ENCODE data around the gene CD300LB. TPM values are rescaled to one million over a fixed set of nuclear protein-coding genes. Genes with fewer than 3 reads are reported as not detected.

The CD300LB gene
- total and polyA plus RNA-seq, 10 donors, result 0.47 to 5.6 (median 2.0) TPM

- TF ChIP-seq POLR2AphosphoS5 (IDR thresholded peaks at IDR 0.05) (peak in 2 of 3 donors; percentile 18 to 40), POLR2A (IDR thresholded peaks at IDR 0.05) (no peak)
- no peak for DNase-seq
These were observed 45.4 kb downstream of the CD300LB start for GRCh38 chr17:74485841-74486240.

DNA sequence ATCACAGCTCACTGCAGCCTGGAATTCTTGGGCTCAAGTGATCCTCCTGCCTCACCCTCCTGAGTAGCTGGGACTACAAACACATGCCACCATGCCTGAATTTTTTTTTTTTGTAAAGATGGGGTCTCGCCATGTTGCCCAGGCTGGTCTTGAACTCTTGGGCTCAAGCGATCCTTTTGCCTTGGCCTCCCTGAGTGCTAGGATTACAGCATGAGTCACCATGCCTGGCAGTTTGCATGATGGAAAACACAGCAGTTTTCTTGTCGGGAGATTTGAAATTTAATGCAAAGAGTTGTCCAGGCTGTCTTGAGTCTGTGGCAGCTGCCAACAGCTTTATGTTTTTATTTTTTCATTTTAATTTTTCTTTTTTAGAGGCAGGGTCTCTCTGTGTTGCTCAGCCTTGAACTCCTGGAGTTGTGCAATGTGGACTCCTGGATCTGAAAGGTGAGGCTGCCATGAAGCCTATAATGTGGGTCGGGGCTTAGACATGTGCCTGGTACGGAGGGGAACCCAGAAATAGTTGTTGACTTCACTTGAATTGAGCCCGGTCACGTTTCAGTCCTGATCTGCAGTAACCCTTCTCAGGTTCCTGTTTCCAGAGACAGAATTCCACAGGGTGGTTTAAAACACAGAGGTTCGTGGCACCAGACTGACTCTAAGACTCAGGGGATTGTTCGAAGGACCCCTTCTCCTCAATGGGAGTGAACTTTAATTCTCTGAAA is 46.1 kb downstream of the CD300LB start:
- Histone ChIP-seq H3K4me1 (peaks cover 0 to 7% (median under 1%) of the 10 kb centered on the region in 6 donors), H3K27ac (peak overlapping the region in 3 of 8 donors; percentile 28 to 46 (median 33)), H3K36me3 (peaks cover 0 to 83% (median 14%) of the 10 kb centered on the region in 6 donors), H3K9me3 (no peaks in the 10 kb centered on the region), H3K4me3 (no peak overlapping the region), H3K27me3 (replicated peaks in 1 of 7) (peaks cover 0 to 3% (median 0%) of the 10 kb centered on the region in 7 donors)
- intact Hi-C loops (cut with DNase I; ENCODE audit: low total_unique reads), result no loop called here
- TF ChIP-seq, protein P1, sequence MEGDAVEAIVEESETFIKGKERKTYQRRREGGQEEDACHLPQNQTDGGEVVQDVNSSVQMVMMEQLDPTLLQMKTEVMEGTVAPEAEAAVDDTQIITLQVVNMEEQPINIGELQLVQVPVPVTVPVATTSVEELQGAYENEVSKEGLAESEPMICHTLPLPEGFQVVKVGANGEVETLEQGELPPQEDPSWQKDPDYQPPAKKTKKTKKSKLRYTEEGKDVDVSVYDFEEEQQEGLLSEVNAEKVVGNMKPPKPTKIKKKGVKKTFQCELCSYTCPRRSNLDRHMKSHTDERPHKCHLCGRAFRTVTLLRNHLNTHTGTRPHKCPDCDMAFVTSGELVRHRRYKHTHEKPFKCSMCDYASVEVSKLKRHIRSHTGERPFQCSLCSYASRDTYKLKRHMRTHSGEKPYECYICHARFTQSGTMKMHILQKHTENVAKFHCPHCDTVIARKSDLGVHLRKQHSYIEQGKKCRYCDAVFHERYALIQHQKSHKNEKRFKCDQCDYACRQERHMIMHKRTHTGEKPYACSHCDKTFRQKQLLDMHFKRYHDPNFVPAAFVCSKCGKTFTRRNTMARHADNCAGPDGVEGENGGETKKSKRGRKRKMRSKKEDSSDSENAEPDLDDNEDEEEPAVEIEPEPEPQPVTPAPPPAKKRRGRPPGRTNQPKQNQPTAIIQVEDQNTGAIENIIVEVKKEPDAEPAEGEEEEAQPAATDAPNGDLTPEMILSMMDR (IDR thresholded peaks at IDR 0.05 in 8 of 11, conservative IDR thresholded peaks at IDR 0.05 in 3 of 11), result no peak
- no peak for TF ChIP-seq POLR2A (IDR thresholded peaks at IDR 0.05)
- no peak for TF ChIP-seq POLR2AphosphoS5 (IDR thresholded peaks at IDR 0.05)
- 72 to 78% (median 75%) methylated on average over 9 of the region's 9 CpGs for WGBS, 5 donors
- DNase-seq, result no peak

More at GRCh38 chr17:74485841-74486240, 45.4 kb downstream of the CD300LB start:
- Histone ChIP-seq H3K4me1 (no peaks in the 10 kb centered on the region), H3K9me3 (no peaks in the 10 kb centered on the region), H3K27ac (peak overlapping the region in 4 of 8 donors; percentile 2 to 46 (median 30)), H3K27me3 (replicated peaks in 1 of 7) (peaks cover 0 to 3% (median 0%) of the 10 kb centered on the region in 7 donors), H3K36me3 (peaks cover 0 to 77% (median 14%) of the 10 kb centered on the region in 6 donors), H3K4me3 (no peak overlapping the region)
- intact Hi-C loops (cut with DNase I; ENCODE audit: low total_unique reads), result no loop called here
- 86 to 92% (median 91%) methylated on average over 5 of the region's 5 CpGs for WGBS, 5 donors

GRCh38 chr17:74484066-74484465 is 47.2 kb downstream of the CD300LB start:
- WGBS, 5 donors, result 68 to 87% (median 75%) methylated on average over 4 to 9 of the region's 9 CpGs
- H3K4me3 ChIP-seq, result no peak overlapping the region
- DNase-seq, result no peak
- H3K4me1 ChIP-seq, result peaks cover 4 to 18% (median 9%) of the 10 kb centered on the region in 6 donors
- H3K9me3 ChIP-seq, result no peaks in the 10 kb centered on the region
- TF ChIP-seq POLR2AphosphoS5 (IDR thresholded peaks at IDR 0.05), result peak in 1 of 3 donors; percentile 44
- TF ChIP-seq, protein P1 (IDR thresholded peaks at IDR 0.05 in 8 of 11, conservative IDR thresholded peaks at IDR 0.05 in 3 of 11), result no peak
- H3K36me3 ChIP-seq, result peaks cover 0 to 93% (median 18%) of the 10 kb centered on the region in 6 donors
- intact Hi-C loops (cut with DNase I; ENCODE audit: low total_unique reads), result no loop called here
- H3K27me3 ChIP-seq (replicated peaks in 1 of 7), result peaks cover 0 to 3% (median 0%) of the 10 kb centered on the region in 7 donors
- peak overlapping the region in 2 of 8 donors; percentile 31 to 46 for H3K27ac ChIP-seq

DNA sequence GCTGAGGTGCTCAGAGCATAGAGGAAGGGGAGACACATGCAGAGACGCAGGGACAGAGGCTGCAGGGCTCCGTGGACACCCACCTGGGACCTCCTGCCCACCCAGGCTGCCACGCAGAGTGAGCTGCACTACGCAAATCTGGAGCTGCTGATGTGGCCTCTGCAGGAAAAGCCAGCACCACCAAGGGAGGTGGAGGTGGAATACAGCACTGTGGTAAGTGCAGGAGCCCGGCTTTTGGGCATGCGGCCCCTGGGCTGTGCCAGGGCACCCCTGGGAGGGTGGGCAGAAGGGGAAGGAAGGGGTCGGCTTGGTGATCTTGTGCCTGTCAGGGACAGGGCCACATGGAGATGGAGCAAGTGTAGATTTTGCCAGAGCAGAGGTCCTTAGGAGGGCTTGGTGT is 49.7 kb downstream of the CD300LB start:
- H3K36me3 ChIP-seq, result peaks cover 0 to 93% (median 18%) of the 10 kb centered on the region in 6 donors
- DNase-seq, result no peak
- peaks cover 0 to 3% (median 0%) of the 10 kb centered on the region in 7 donors for H3K27me3 ChIP-seq (replicated peaks in 1 of 7)
- H3K4me1 ChIP-seq, result peaks cover 5 to 42% (median 32%) of the 10 kb centered on the region in 6 donors
- H3K27ac ChIP-seq, result peak overlapping the region in 2 of 8 donors; percentile 93 to 95
- no peaks in the 10 kb centered on the region for H3K9me3 ChIP-seq
- 82 to 95% (median 90%) methylated on average over 7 of the region's 7 CpGs for WGBS, 5 donors
- intact Hi-C loops (cut with DNase I; ENCODE audit: low total_unique reads), result no loop called here
- no peak overlapping the region for H3K4me3 ChIP-seq
- TF ChIP-seq, protein P1 (IDR thresholded peaks at IDR 0.05 in 8 of 11, conservative IDR thresholded peaks at IDR 0.05 in 3 of 11), result no peak
- TF ChIP-seq POLR2A (IDR thresholded peaks at IDR 0.05), result no peak
- TF ChIP-seq POLR2AphosphoS5 (IDR thresholded peaks at IDR 0.05), result peak in 2 of 3 donors; percentile 3 to 47

Data from spleen (tissue), 11 donors.